SK-N-SH (cell line): ENCODE results near the gene ITGB8. TPM values are rescaled to one million over a fixed set of nuclear protein-coding genes. Genes with fewer than 3 reads are reported as not detected.

Experiments
- CTCF ChIA-PET: fragments of 300-600, 350-600 bp; formaldehyde crosslinking; extraction: SDS; loops from one replicate; lab custom pipeline; 2021; lab: Yijun Ruan, JAX
- POLR2A ChIA-PET: fragments of 350-600 bp; sonication (Branson Sonifier 250); formaldehyde crosslinking; extraction: SDS; loops from one replicate; lab custom pipeline; 2020; ENCODE audit warnings: antibody characterized with exemption, inconsistent platforms; lab: Yijun Ruan, JAX
- DNase-seq: peaks from one replicate; pipeline ENCODE4 v3.0.0; 2012
- H2AFZ ChIP-seq: fragments of 200-600 bp; sonication (generic); 2 replicates; pipeline ENCODE4 v1.8.1; 2016; ENCODE audit warnings: antibody characterized with exemption, mild to moderate bottlenecking, low read depth
- H3F3A ChIP-seq: fragments of 200-600 bp; sonication (generic); replicated peaks from 2 replicates; pipeline ENCODE3; 2016; ENCODE audit warnings: antibody characterized with exemption, mild to moderate bottlenecking; ENCODE audit not compliant: insufficient read depth
- H3K27ac ChIP-seq, 2 experiments: fragments of 200-500 bp in 1 of 2; fragments of 200-600 bp in 1 of 2; sonication (Bioruptor generic) in 1 of 2; sonication (generic), shearing (Covaris generic) in 1 of 2; 2 replicates each; pipeline versions ENCODE4 v1.5.1 to v1.6.1; 2014 to 2016; ENCODE audit warnings: low read depth in 2 of 2, inconsistent platforms in 1 of 2, low read length in 1 of 2, mild to moderate bottlenecking in 1 of 2, mixed read lengths in 1 of 2
- H3K27me3 ChIP-seq: fragments of 200-600 bp; sonication (generic), shearing (Covaris generic); 2 replicates; pipeline ENCODE4 v1.6.1; 2016; ENCODE audit warnings: mixed run types; ENCODE audit not compliant: insufficient read depth
- H3K36me3 ChIP-seq, 2 experiments: fragments of 200-500 bp in 1 of 2; fragments of 200-600 bp in 1 of 2; sonication (Bioruptor generic) in 1 of 2; sonication (generic) in 1 of 2; replicated peaks in 1 of 2; 2 replicates each; pipeline versions ENCODE3 to v1.5.1; 2014 to 2016; ENCODE audit warnings: low read length in 1 of 2, mild to moderate bottlenecking in 1 of 2; ENCODE audit not compliant: insufficient read depth in 2 of 2, control insufficient read depth in 1 of 2
- H3K4me1 ChIP-seq, 2 experiments: fragments of 200-500 bp in 1 of 2; fragments of 200-600 bp in 1 of 2; sonication (Bioruptor generic) in 1 of 2; sonication (generic), shearing (Covaris generic) in 1 of 2; 2 replicates each; pipeline versions ENCODE4 v1.5.1 to v1.6.1; 2014 to 2016; ENCODE audit warnings: low read depth in 1 of 2, low read length in 1 of 2, mixed run types in 1 of 2; ENCODE audit not compliant: insufficient read depth in 2 of 2, control insufficient read depth in 1 of 2
- H3K4me2 ChIP-seq: fragments of 200-600 bp; sonication (generic), shearing (Covaris generic); 2 replicates; pipeline ENCODE4 v1.6.1; 2017; ENCODE audit warnings: mixed run types
- H3K4me3 ChIP-seq, 2 experiments: fragments of 200-500 bp in 1 of 2; fragments of 200-600 bp in 1 of 2; sonication (Bioruptor generic) in 1 of 2; sonication (generic), shearing (Covaris generic) in 1 of 2; 2 replicates each; pipeline versions ENCODE4 v1.5.1 to v1.8.1; 2014 to 2016; ENCODE audit warnings: low read depth in 2 of 2, inconsistent platforms in 1 of 2, low read length in 1 of 2, mild to moderate bottlenecking in 1 of 2, mixed read lengths in 1 of 2, moderate library complexity in 1 of 2
- H3K79me2 ChIP-seq: fragments of 200-600 bp; sonication (generic); 2 replicates; pipeline ENCODE4 v1.8.1; 2017; ENCODE audit warnings: mild to moderate bottlenecking; ENCODE audit not compliant: insufficient read depth
- H3K9ac ChIP-seq: fragments of 200-600 bp; sonication (generic); 2 replicates; pipeline ENCODE4 v1.6.1; 2017; ENCODE audit warnings: mixed run types
- H3K9me2 ChIP-seq: fragments of 200-600 bp; sonication (generic); 2 replicates; pipeline ENCODE4 v1.6.1; 2017; ENCODE audit warnings: mixed run types
- H3K9me3 ChIP-seq: fragments of 200-600 bp; sonication (generic); 2 replicates; pipeline ENCODE4 v1.6.1; 2017; ENCODE audit warnings: mixed run types, mild to moderate bottlenecking, moderate library complexity
- H4K20me1 ChIP-seq: fragments of 200-600 bp; sonication (generic); 2 replicates; pipeline ENCODE4 v1.6.1; 2017; ENCODE audit warnings: mild to moderate bottlenecking, mixed run types; ENCODE audit not compliant: insufficient read depth
- CHD2 ChIP-seq: fragments of 150-350 bp; IDR thresholded peaks from 2 replicates; pipeline ENCODE4 v1.6.1; 2018; ENCODE audit warnings: low read length; ENCODE audit not compliant: partially characterized antibody
- CTCF ChIP-seq: fragments of 200-600 bp; sonication (generic); IDR thresholded peaks from 2 replicates; pipeline ENCODE4 v1.6.1; 2017; ENCODE audit warnings: antibody characterized with exemption, mild to moderate bottlenecking, moderate library complexity
- ELF1 ChIP-seq: IDR thresholded peaks from 2 replicates; pipeline ENCODE4 v1.4.0; 2012
- EP300 ChIP-seq, 2 experiments: IDR thresholded peaks; 2 replicates each; pipeline versions ENCODE4 v1.4.0 to v1.6.1; 2012; ENCODE audit warnings: borderline replicate concordance in 1 of 2, low read depth in 1 of 2, low read length in 1 of 2
- FOSL2 ChIP-seq: IDR thresholded peaks from 2 replicates; pipeline ENCODE4 v1.4.0; 2012; ENCODE audit warnings: low read depth, mild to moderate bottlenecking, moderate library complexity, borderline replicate concordance
- FOXJ3 ChIP-seq: sonication (generic); formaldehyde crosslinking; IDR thresholded peaks from 2 replicates; pipeline ENCODE4 v1.5.1; 2020; ENCODE audit warnings: mild to moderate bottlenecking, missing genetic modification reagents
- FOXM1 ChIP-seq: IDR thresholded peaks from 2 replicates; pipeline ENCODE4 v1.4.0; 2012; ENCODE audit warnings: low read depth, mild to moderate bottlenecking
- GABPA ChIP-seq: IDR thresholded peaks from 2 replicates; pipeline ENCODE4 v1.4.0; 2012; ENCODE audit warnings: low read depth, mild to moderate bottlenecking
- IRF3 ChIP-seq: fragments of 150-350 bp; IDR thresholded peaks from 2 replicates; pipeline ENCODE4 v1.6.1; 2016; ENCODE audit warnings: mild to moderate bottlenecking, low read depth, low read length
- JUND ChIP-seq: IDR thresholded peaks from 2 replicates; pipeline ENCODE4 v1.4.0; 2012
- NFIC ChIP-seq: IDR thresholded peaks from 2 replicates; pipeline ENCODE4 v1.4.0; 2012; ENCODE audit warnings: borderline replicate concordance
- NRF1 ChIP-seq: IDR thresholded peaks from 2 replicates; pipeline ENCODE4 v1.6.1; 2012; ENCODE audit warnings: low read depth, mild to moderate bottlenecking, low read length
- PBX3 ChIP-seq: IDR thresholded peaks from 2 replicates; pipeline ENCODE4; 2012
- POLR2AphosphoS5 ChIP-seq: IDR thresholded peaks from 2 replicates; pipeline ENCODE4 v1.6.1; 2012; ENCODE audit warnings: low read depth, low read length
- RAD21 ChIP-seq: IDR thresholded peaks from 2 replicates; pipeline ENCODE4 v1.6.1; 2012; ENCODE audit warnings: mild to moderate bottlenecking, low read length
- RFX5 ChIP-seq: IDR thresholded peaks from 2 replicates; pipeline ENCODE4 v1.6.1; 2012; ENCODE audit warnings: mild to moderate bottlenecking, improper control_type of control experiment, low read length
- RXRA ChIP-seq: IDR thresholded peaks from 2 replicates; pipeline ENCODE4 v1.4.0; 2012; ENCODE audit warnings: low read depth, mild to moderate bottlenecking, borderline replicate concordance
- TCF12 ChIP-seq: IDR thresholded peaks from 2 replicates; pipeline ENCODE4 v1.4.0; 2012
- ZBTB33 ChIP-seq: IDR thresholded peaks from 2 replicates; pipeline ENCODE4 v1.4.0; 2012; ENCODE audit warnings: low read depth, borderline replicate concordance
- whole genome bisulfite sequencing: methylation state at CpG from one replicate; pipeline ENCODE4 v1.1.6; 2017; ENCODE audit warnings: low lambda C conversion rate; 5-methylcytosine and 5-hydroxymethylcytosine counted together
- polyA plus RNA-seq, 3 experiments: library from polyadenylated mRNA; depleted of rRNA; stranded (reverse); fragments of >200 nt; gene quantifications; 2 replicates each; pipeline ENCODE4 v1.2.3, GENCODE V29; 2012

ITGB8 gene
- polyA plus RNA-seq, 1 of the 3 experiments (the other 2 are of a cell fraction) = 0.62 TPM

GRCh38 chr7:20376796-20377195 is 46.1 kb downstream of the ITGB8 start (continued):
- TF ChIP-seq CHD2 = no peak
- TF ChIP-seq, all 33 proteins: peak for 0

- H3K9me3 ChIP-seq = no peaks in the 10 kb centered on the region
- no peaks in the 10 kb centered on the region for H4K20me1 ChIP-seq
- H3K27me3 ChIP-seq = no peaks in the 10 kb centered on the region
- H3K36me3 ChIP-seq = peaks cover 0 to 2% of the 10 kb centered on the region in 2 experiments
- ChIA-PET CTCF (interaction anchor here (1.3 kb wide), 1 partner anchor 11 kb away, joined by 3 read pairs; no protein-coding TSS in a partner anchor), POLR2A (no interaction called here)
- no peaks in the 10 kb centered on the region for H3K79me2 ChIP-seq
- H3K4me2 ChIP-seq = no peak overlapping the region
- WGBS = 91% methylated on average over 17 of the region's 17 CpGs
- H2AFZ ChIP-seq = no peak overlapping the region
- H3K27ac ChIP-seq = no peak overlapping the region
- H3F3A ChIP-seq = peaks cover 9% of the 10 kb centered on the region
- no peak overlapping the region for H3K4me3 ChIP-seq
- DNase-seq = no peak
- no peaks in the 10 kb centered on the region for H3K9me2 ChIP-seq
- TF ChIP-seq EP300 (IDR thresholded peaks at IDR 0.05; ENCODE audit: borderline replicate concordance in 1 of 2, low read depth in 1 of 2, low read length in 1 of 2) = no peak
- no peak overlapping the region for H3K9ac ChIP-seq
- peaks cover 0 to 11% of the 10 kb centered on the region in 2 experiments; a peak in 2 of 4 replicates for H3K4me1 ChIP-seq
Measured at GRCh38 chr7:20381406-20382034, 50.8 kb downstream of the ITGB8 start.

- peaks cover 0 to 2% of the 10 kb centered on the region in 2 experiments for H3K36me3 ChIP-seq
- no peaks in the 10 kb centered on the region for H3K27me3 ChIP-seq
- H3K4me3 ChIP-seq = no peak overlapping the region
- no peak overlapping the region for H3K4me2 ChIP-seq
- POLR2A ChIA-PET = no interaction called here
- no peaks in the 10 kb centered on the region for H3K79me2 ChIP-seq
- H3K9ac ChIP-seq = no peak overlapping the region
- no peaks in the 10 kb centered on the region for H3K9me3 ChIP-seq
- H3F3A ChIP-seq = peaks cover 9% of the 10 kb centered on the region
- TF ChIP-seq ZBTB33 (no peak), RXRA (no peak), JUND (peak; percentile 20; the same call in 1 of the 2 replicates), GABPA (no peak), RFX5 (no peak), EP300 (IDR thresholded peaks at IDR 0.05; ENCODE audit: borderline replicate concordance in 1 of 2, low read depth in 1 of 2, low read length in 1 of 2) (peak in 1 of 2 experiments; percentile 19; a peak in 1 of 4 replicates), TCF12 (0 out of 2 replicates have a peak, but pooled peaks have one; percentile 5), IRF3 (no peak), CTCF (no peak), POLR2AphosphoS5 (no peak), NRF1 (no peak), FOXM1 (no peak), FOSL2 (no peak), FOXJ3 (CRISPR knock-in tag) (no peak), ELF1 (no peak), RAD21 (no peak), PBX3 (peak; percentile 42; the same call in 1 of the 2 replicates), NFIC (peak; percentile 40; the same call in 1 of the 2 replicates)
- DNase-seq = no peak
- CTCF ChIA-PET = no interaction called here
- peak overlapping the region in 1 of 2 experiments; percentile 27; a peak in 2 of 4 replicates for H3K27ac ChIP-seq
- no peak overlapping the region for H2AFZ ChIP-seq
- H3K9me2 ChIP-seq = no peaks in the 10 kb centered on the region
- H3K4me1 ChIP-seq = peaks cover 2 to 11% of the 10 kb centered on the region in 2 experiments; a peak in 3 of 4 replicates
- H4K20me1 ChIP-seq = no peaks in the 10 kb centered on the region
Measured at GRCh38 chr7:20383351-20383750, 52.7 kb downstream of the ITGB8 start.
